HG03159 (cell line): Measurements from ENCODE around the gene MFSD12.
"Not testable (repeated sequence)": the region's sequence is repeated elsewhere in the genome, so short reads cannot be mapped to it uniquely, and the experiment has no call there.

Experiments
- ATAC-seq: cut with Tn5 transposase; IDR thresholded peaks from one replicate; pipeline ENCODE4 v1.9.1; 2021; ENCODE audit warnings: mild to moderate bottlenecking, moderate library complexity; ENCODE audit not compliant: unreplicated experiment

MFSD12 gene

GRCh38 chr19:3510727-3511126 lies 46.7 kb downstream of the MFSD12 start:
- ATAC-seq, result no peak

- ATAC-seq, result no peak
These were observed 47.8 kb downstream of the MFSD12 start for GRCh38 chr19:3509566-3509989.

GRCh38 chr19:3508771-3509535 lies 48.4 kb downstream of the MFSD12 start:
- no peak for ATAC-seq

GRCh38 chr19:3508121-3508661 lies 49.2 kb downstream of the MFSD12 start:
- ATAC-seq, result not testable (repeated sequence)

- ATAC-seq, result no peak
These were observed 49.8 kb downstream of the MFSD12 start for GRCh38 chr19:3507371-3508120.

GRCh38 chr19:3506384-3507340 lies 50.7 kb downstream of the MFSD12 start:
- ATAC-seq, result no peak

- ATAC-seq, result peak; percentile 86
These were observed 51.6 kb downstream of the MFSD12 start, which contains the start of gene FZR1 for GRCh38 chr19:3505598-3506383. Gene FZR1 (plus strand): TSS chr19:3506311. CDS start chr19:3522990, 16,679 bp downstream.

- no peak for ATAC-seq
These were observed 52.7 kb downstream of the MFSD12 start for GRCh38 chr19:3504735-3505134.

GRCh38 chr19:3503036-3503572 lies 54.3 kb downstream of the MFSD12 start:
- no peak for ATAC-seq

GRCh38 chr19:3501780-3502179 lies 55.6 kb downstream of the MFSD12 start:
- ATAC-seq, result no peak

- ATAC-seq, result peak; percentile 78
These were observed 56.8 kb downstream of the MFSD12 start, which contains the start of gene DOHH for GRCh38 chr19:3500429-3501101. Gene DOHH (minus strand): TSS chr19:3500674. CDS start chr19:3496814, 3,860 bp downstream.

GRCh38 chr19:3499738-3500428 lies 57.5 kb downstream of the MFSD12 start:
- no peak for ATAC-seq

GRCh38 chr19:3497757-3498520 lies 59.4 kb downstream of the MFSD12 start:
- no peak for ATAC-seq

GRCh38 chr19:3496392-3497273 lies 60.8 kb downstream of the MFSD12 start:
- ATAC-seq, result no peak

GRCh38 chr19:3494559-3494958 lies 62.8 kb downstream of the MFSD12 start:
- no peak for ATAC-seq
